ENCODE results near the gene ASB15. TPM values are rescaled to one million over a fixed set of nuclear protein-coding genes. Genes with fewer than 3 reads are reported as not detected.

ASB15 gene
- total RNA-seq, 1 donor, result not detected

- DNase-seq (ENCODE audit: low read depth), result no peak
- TF ChIP-seq CTCF (IDR thresholded peaks at IDR 0.05; ENCODE audit: insufficient read depth, low read length), result no peak
- no peak overlapping the region for H3K4me3 ChIP-seq (ENCODE audit: low read depth, low read length)
These were observed 6.8 kb upstream of the ASB15 start for GRCh38 chr7:123594813-123595241.

- TF ChIP-seq CTCF (IDR thresholded peaks at IDR 0.05; ENCODE audit: insufficient read depth, low read length), result no peak
- H3K4me3 ChIP-seq (ENCODE audit: low read depth, low read length), result no peak overlapping the region
- DNase-seq (ENCODE audit: low read depth), result no peak
These were observed 3.0 kb upstream of the ASB15 start for GRCh38 chr7:123598657-123599056.

GRCh38 chr7:123599766-123600165, 1.9 kb upstream of the ASB15 start:
- TF ChIP-seq CTCF (IDR thresholded peaks at IDR 0.05; ENCODE audit: insufficient read depth, low read length), result no peak
- no peak overlapping the region for H3K4me3 ChIP-seq (ENCODE audit: low read depth, low read length)
- DNase-seq (ENCODE audit: low read depth), result no peak

GRCh38 chr7:123600876-123601275, 745 bp upstream of the ASB15 start:
- no peak for TF ChIP-seq CTCF (IDR thresholded peaks at IDR 0.05; ENCODE audit: insufficient read depth, low read length)
- no peak for DNase-seq (ENCODE audit: low read depth)
- no peak overlapping the region for H3K4me3 ChIP-seq (ENCODE audit: low read depth, low read length)

GRCh38 chr7:123602648-123603047, 1.0 kb downstream of the ASB15 start:
- no peak for TF ChIP-seq CTCF (IDR thresholded peaks at IDR 0.05; ENCODE audit: insufficient read depth, low read length)
- H3K4me3 ChIP-seq (ENCODE audit: low read depth, low read length), result no peak overlapping the region
- DNase-seq (ENCODE audit: low read depth), result no peak

GRCh38 chr7:123604739-123605138, 3.1 kb downstream of the ASB15 start:
- no peak overlapping the region for H3K4me3 ChIP-seq (ENCODE audit: low read depth, low read length)
- no peak for TF ChIP-seq CTCF (IDR thresholded peaks at IDR 0.05; ENCODE audit: insufficient read depth, low read length)
- DNase-seq (ENCODE audit: low read depth), result no peak

GRCh38 chr7:123607423-123607975, 5.9 kb downstream of the ASB15 start:
- no peak for TF ChIP-seq CTCF (IDR thresholded peaks at IDR 0.05; ENCODE audit: insufficient read depth, low read length)
- no peak for DNase-seq (ENCODE audit: low read depth)
- no peak overlapping the region for H3K4me3 ChIP-seq (ENCODE audit: low read depth, low read length)

Data from fibroblast of the aortic adventitia (primary cell).